Erythroblast (primary cell): ENCODE data around the gene PTPRN2.
"Not testable (repeated sequence)": the region's sequence is repeated elsewhere in the genome, so short reads cannot be mapped to it uniquely, and the experiment has no call there.

ENCODE experiments used
- GATA1 ChIP-seq: IDR thresholded peaks from 2 replicates; pipeline ENCODE4 v1.6.1; 2011; ENCODE audit warnings: low read depth, mild to moderate bottlenecking, control low read depth, low read length, moderate library complexity
- POLR2A ChIP-seq: IDR thresholded peaks from 2 replicates; pipeline ENCODE4 v1.6.1; 2011; ENCODE audit warnings: mild to moderate bottlenecking, low read length

DNA sequence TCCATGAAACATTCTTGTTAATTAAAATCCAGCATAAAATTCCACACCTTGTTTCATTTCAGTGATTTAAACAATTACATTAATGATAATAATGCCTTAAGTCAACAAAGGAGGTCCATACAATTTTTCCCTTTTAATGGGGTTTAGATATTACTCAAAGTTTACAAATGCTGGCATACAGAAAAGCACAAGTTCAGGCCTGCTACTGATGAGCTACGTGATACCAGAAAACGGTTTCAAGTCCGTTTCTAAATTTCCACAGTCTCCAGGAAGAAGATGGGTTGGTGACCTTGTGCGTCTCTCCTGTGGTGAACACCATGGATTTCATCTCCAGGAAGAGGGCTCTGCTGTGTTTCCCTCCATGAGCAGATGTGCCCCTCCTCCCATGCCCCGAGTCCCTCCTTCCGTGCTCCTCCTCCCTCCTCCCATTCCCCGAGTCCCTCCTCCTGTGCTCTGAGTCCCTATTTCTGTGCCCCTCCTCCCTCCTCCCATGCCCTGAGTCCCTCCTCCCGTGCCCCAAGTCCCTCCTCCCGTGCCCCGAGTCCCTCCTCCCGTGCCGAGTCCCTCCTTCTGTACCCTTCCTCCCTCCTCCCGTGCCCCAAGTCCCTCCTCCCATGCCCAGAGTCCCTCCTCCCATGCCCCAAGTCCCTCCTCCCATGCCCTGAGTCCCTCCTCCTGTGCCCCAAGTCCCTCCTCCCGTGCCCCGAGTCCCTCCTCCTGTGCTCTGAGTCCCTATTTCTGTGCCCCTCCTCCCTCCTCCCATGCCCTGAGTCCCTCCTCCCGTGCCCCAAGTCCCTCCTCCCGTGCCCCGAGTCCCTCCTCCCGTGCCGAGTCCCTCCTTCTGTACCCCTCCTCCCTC is 201.9 kb downstream of the PTPRN2 start:
- TF ChIP-seq POLR2A, GATA1: not testable (repeated sequence)
